Body of pancreas (tissue), 4 donors: Measurements from ENCODE around the gene FAM228B.

ENCODE experiments used
- CTCF ChIP-seq, 7 experiments: fragments of 450-650 bp in 4 of 7; fragments of 200-600 bp in 3 of 7; sonication (generic) in 3 of 7; IDR thresholded peaks; one replicate each; pipeline ENCODE4 v1.5.1; 2016 to 2019; ENCODE audit warnings: antibody characterized with exemption in 7 of 7
- POLR2A ChIP-seq, 3 donors: fragments of 450-650 bp; IDR thresholded peaks; one replicate each; pipeline ENCODE4 v1.6.1; 2016; ENCODE audit warnings: antibody characterized with exemption in 3 of 3, mild to moderate bottlenecking in 2 of 3

GRCh38 chr2:24077879-24078278 is 45.4 kb upstream of the FAM228B start:
- TF ChIP-seq CTCF (IDR thresholded peaks at IDR 0.05): no peak
- no peak for TF ChIP-seq POLR2A (IDR thresholded peaks at IDR 0.05)
